Body of pancreas (tissue), 4 donors: ENCODE results near the gene CCR1. TPM values are rescaled to one million over a fixed set of nuclear protein-coding genes. Genes with fewer than 3 reads are reported as not detected.

Experiments
- ATAC-seq: fragments of 150-250 bp; one replicate; pipeline ENCODE4 v1.9.1; 2016
- DNase-seq, 4 donors: peaks; one replicate each; pipeline ENCODE4 v3.0.0-alpha.2; 2019
- H3K27ac ChIP-seq, 4 donors: fragments of 200-600 bp; sonication (generic); 1 replicate in 3 of 4; 2 replicates in 1 of 4; pipeline versions ENCODE4 v1.5.1 to v1.6.1; 2016 to 2019; ENCODE audit warnings: mild to moderate bottlenecking in 1 of 4, mixed read lengths in 1 of 4, moderate library complexity in 1 of 4
- H3K27me3 ChIP-seq, 2 donors: fragments of 200-600 bp; sonication (generic); one replicate each; pipeline ENCODE4 v1.6.0; 2016; ENCODE audit warnings: mild to moderate bottlenecking in 1 of 2
- H3K36me3 ChIP-seq, 2 donors: fragments of 200-600 bp; sonication (generic); replicated peaks in 1 of 2; 2 replicates each; pipeline ENCODE4 v1.5.1; 2016; ENCODE audit warnings: low read depth in 2 of 2; ENCODE audit not compliant: insufficient read depth in 1 of 2
- H3K4me1 ChIP-seq: fragments of 200-600 bp; sonication (generic); one replicate; pipeline ENCODE4 v1.6.0; 2016
- H3K4me3 ChIP-seq, 2 donors: fragments of 200-600 bp; sonication (generic); 1 replicate in 1 of 2; 2 replicates in 1 of 2; pipeline ENCODE4 v1.5.1; 2016 to 2019
- H3K9me3 ChIP-seq, 3 donors: fragments of 200-600 bp; sonication (generic); 1 replicate in 2 of 3; 2 replicates in 1 of 3; pipeline ENCODE4 v1.5.1; 2016
- POLR2A ChIP-seq, 3 donors: fragments of 450-650 bp; IDR thresholded peaks; one replicate each; pipeline ENCODE4 v1.6.1; 2016; ENCODE audit warnings: antibody characterized with exemption in 3 of 3, mild to moderate bottlenecking in 2 of 3
- WGBS, 2 donors: methylation state at CpG; one replicate each; pipeline ENCODE4 v1.1.5; 2017; 5-methylcytosine and 5-hydroxymethylcytosine counted together
- intact Hi-C: fragments of 100-400 bp; cut with DNase I; formaldehyde crosslinking; loops from one replicate; pipeline ENCODE4 v1.15.1; 2023
- total RNA-seq, 2 donors: library from RNA; depleted of rRNA; stranded (reverse); fragments of >200 nt; gene quantifications; one replicate each; pipeline ENCODE4 v1.1.0, GENCODE V29; 2016
- TF ChIP-seq, protein P1 (sequence below), 7 experiments: fragments of 450-650 bp in 4 of 7; fragments of 200-600 bp in 3 of 7; sonication (generic) in 3 of 7; IDR thresholded peaks; one replicate each; pipeline ENCODE4 v1.5.1; 2016 to 2019; ENCODE audit warnings: antibody characterized with exemption in 7 of 7

CCR1 gene
- total RNA-seq = 1 to 10 TPM; 1.8 to 3.0 TPM

DNA sequence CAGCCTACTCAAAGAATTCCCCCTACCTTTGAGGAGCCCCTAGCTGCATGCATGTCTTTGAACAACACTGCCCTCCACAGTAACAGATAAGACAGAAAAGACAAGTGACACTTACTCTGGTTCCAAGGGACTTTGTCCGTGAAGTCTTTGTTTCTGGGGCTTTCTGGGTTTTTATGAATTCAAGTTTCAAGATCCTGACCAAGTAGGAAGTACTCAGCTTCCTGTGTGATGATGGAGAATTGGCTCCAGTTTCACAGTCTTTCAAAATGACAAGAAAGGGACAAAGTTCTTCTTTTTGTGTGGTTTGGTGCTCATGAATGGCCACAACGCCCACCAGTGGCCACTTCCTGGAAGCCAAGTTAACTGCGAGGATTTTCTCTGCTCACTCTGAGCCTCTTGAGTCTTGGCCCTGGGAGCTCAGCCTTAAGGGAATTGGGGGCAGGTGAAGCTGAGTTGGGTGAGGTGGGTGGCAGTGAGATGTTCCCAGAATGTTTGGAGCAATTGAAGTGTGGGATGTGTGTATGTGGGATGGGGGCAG, at the start of gene CCR1:
CCR1 (minus strand) TSS at position 147 of the 538 bp plus-strand sequence. CDS start 4,000 bp downstream, outside the sequence.
- peak within 1 kb of the TSS in 1 of 4 donors; percentile 32 for H3K27ac ChIP-seq
- ATAC-seq (peak; percentile 38), DNase-seq (peak in 3 of 4 donors; percentile 21 to 56 (median 33))
- H3K4me3 ChIP-seq = no peak within 1 kb of the TSS
- intact Hi-C loops = no loop called here
- H3K27me3 ChIP-seq = no peaks in the 10 kb centered on the region
- no peaks in the 10 kb centered on the region for H3K36me3 ChIP-seq
- no peaks in the 10 kb centered on the region for H3K4me1 ChIP-seq
- WGBS, 2 donors = 15 to 33% methylated on average over 3 of the region's 3 CpGs
- H3K9me3 ChIP-seq = no peaks in the 10 kb centered on the region
- TF ChIP-seq POLR2A (IDR thresholded peaks at IDR 0.05) = peak in 1 of 3 donors; percentile 27
- TF ChIP-seq, protein P1, sequence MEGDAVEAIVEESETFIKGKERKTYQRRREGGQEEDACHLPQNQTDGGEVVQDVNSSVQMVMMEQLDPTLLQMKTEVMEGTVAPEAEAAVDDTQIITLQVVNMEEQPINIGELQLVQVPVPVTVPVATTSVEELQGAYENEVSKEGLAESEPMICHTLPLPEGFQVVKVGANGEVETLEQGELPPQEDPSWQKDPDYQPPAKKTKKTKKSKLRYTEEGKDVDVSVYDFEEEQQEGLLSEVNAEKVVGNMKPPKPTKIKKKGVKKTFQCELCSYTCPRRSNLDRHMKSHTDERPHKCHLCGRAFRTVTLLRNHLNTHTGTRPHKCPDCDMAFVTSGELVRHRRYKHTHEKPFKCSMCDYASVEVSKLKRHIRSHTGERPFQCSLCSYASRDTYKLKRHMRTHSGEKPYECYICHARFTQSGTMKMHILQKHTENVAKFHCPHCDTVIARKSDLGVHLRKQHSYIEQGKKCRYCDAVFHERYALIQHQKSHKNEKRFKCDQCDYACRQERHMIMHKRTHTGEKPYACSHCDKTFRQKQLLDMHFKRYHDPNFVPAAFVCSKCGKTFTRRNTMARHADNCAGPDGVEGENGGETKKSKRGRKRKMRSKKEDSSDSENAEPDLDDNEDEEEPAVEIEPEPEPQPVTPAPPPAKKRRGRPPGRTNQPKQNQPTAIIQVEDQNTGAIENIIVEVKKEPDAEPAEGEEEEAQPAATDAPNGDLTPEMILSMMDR (IDR thresholded peaks at IDR 0.05) = peak in 3 of 7 experiments; percentile 25 to 44 (median 28)

DNA sequence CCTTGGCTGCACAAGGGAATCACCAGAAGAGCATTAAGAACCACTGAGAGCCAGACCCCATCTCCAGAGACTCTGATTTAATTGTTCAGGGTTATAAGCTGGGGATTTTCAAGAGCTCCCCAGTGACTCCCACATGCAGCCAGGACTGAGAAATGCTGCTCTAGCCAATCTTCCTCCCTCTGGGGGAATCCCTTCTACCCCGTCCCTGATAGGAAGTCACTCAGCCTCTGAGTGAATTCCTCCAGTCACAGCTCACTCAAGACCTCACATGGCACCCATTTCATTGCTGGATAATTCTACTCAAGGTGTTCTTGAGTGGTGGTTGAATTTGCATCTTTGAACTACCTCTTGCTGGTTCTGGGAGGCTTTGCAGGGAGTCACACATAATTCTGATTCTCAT, 44.9 kb upstream of the CCR1 start:
- intact Hi-C loops = no loop called here
- no peaks in the 10 kb centered on the region for H3K27me3 ChIP-seq
- no peaks in the 10 kb centered on the region for H3K36me3 ChIP-seq
- TF ChIP-seq POLR2A (IDR thresholded peaks at IDR 0.05) = no peak
- TF ChIP-seq, protein P1 (IDR thresholded peaks at IDR 0.05) = no peak
- WGBS, 2 donors = 44 to 55% methylated on average over 1 of the region's 1 CpG
- H3K4me3 ChIP-seq = no peak overlapping the region
- no peaks in the 10 kb centered on the region for H3K4me1 ChIP-seq
- ATAC-seq = no peak
- no peaks in the 10 kb centered on the region for H3K9me3 ChIP-seq
- no peak for DNase-seq
- H3K27ac ChIP-seq = no peak overlapping the region

GRCh38 chr3:46245146-46245545, 37.0 kb upstream of the CCR1 start:
- no peaks in the 10 kb centered on the region for H3K27me3 ChIP-seq
- TF ChIP-seq POLR2A (IDR thresholded peaks at IDR 0.05) = no peak
- TF ChIP-seq, protein P1 (IDR thresholded peaks at IDR 0.05) = no peak
- H3K27ac ChIP-seq = no peak overlapping the region
- intact Hi-C loops = no loop called here
- ATAC-seq (no peak), DNase-seq (no peak)
- WGBS, 2 donors = 67 to 72% methylated on average over 3 of the region's 3 CpGs
- H3K4me1 ChIP-seq = no peaks in the 10 kb centered on the region
- H3K9me3 ChIP-seq = no peaks in the 10 kb centered on the region
- H3K4me3 ChIP-seq = no peak overlapping the region
- H3K36me3 ChIP-seq = no peaks in the 10 kb centered on the region

DNA sequence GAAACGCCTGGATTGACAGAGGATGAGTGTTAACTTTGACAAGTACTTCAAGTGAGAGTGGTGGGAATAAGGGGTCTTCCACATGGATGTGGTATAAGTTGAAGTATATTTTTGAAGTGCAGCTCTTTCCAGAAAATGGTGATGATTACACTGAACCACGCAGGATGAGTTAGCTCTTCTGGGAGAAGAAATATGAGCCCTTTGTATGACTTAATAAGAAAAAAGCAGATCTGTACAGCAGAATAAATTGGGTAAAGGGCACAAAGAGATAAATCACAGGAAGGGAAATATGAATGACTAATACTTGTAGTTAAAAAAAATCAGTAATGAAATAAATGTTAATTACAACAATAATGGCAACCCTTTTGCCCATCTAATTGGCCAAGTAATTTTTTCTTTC, 35.4 kb upstream of the CCR1 start:
- no peaks in the 10 kb centered on the region for H3K9me3 ChIP-seq
- no peaks in the 10 kb centered on the region for H3K36me3 ChIP-seq
- WGBS, 2 donors = 65 to 67% methylated on average over 2 of the region's 2 CpGs
- no peak overlapping the region for H3K27ac ChIP-seq
- DNase-seq (no peak), ATAC-seq (no peak)
- H3K4me1 ChIP-seq = no peaks in the 10 kb centered on the region
- intact Hi-C loops = no loop called here
- no peaks in the 10 kb centered on the region for H3K27me3 ChIP-seq
- TF ChIP-seq, protein P1 (IDR thresholded peaks at IDR 0.05) = no peak
- TF ChIP-seq POLR2A (IDR thresholded peaks at IDR 0.05) = no peak
- H3K4me3 ChIP-seq = no peak overlapping the region

- TF ChIP-seq, protein P1 (IDR thresholded peaks at IDR 0.05) = no peak
- TF ChIP-seq POLR2A (IDR thresholded peaks at IDR 0.05) = no peak
- no peaks in the 10 kb centered on the region for H3K4me1 ChIP-seq
- ATAC-seq (no peak), DNase-seq (no peak)
- no peaks in the 10 kb centered on the region for H3K27me3 ChIP-seq
- H3K4me3 ChIP-seq = no peak within 1 kb of the TSS
- intact Hi-C loops = no loop called here
- 64 to 76% methylated on average over 4 of the region's 4 CpGs for WGBS, 2 donors
- H3K9me3 ChIP-seq = no peaks in the 10 kb centered on the region
- H3K36me3 ChIP-seq = no peaks in the 10 kb centered on the region
- no peak within 1 kb of the TSS for H3K27ac ChIP-seq
Measured at GRCh38 chr3:46242120-46242519, 34.0 kb upstream of the CCR1 start, which contains the start of gene CCR3. Gene CCR3, plus strand, starts transcription at chr3:46242460. Its CDS starts 22,699 bp downstream, at chr3:46265159.
